ENCODE data around the gene SNAPC5. TPM values are rescaled to one million over a fixed set of nuclear protein-coding genes. Genes with fewer than 3 reads are reported as not detected.
A peak's percentile ranks its signal among the peaks of the same experiment; 100 is the strongest.
"Not testable (repeated sequence)": the region's sequence is repeated elsewhere in the genome, so short reads cannot be mapped to it uniquely, and the experiment has no call there.

Gene SNAPC5
- total RNA-seq, 4 donors from 2014 or later = 2.6 to 64.0 (median 32.1) TPM

GRCh38 chr15:66472176-66472999, 25.2 kb downstream of the SNAPC5 start:
- Histone ChIP-seq H3K27me3 (no peaks in the 10 kb centered on the region), H3K4me3 (no peak overlapping the region), H3K9me3 (no peaks in the 10 kb centered on the region), H3K36me3 (no peaks in the 10 kb centered on the region), H3K4me1 (no peaks in the 10 kb centered on the region), H3K27ac (no peak overlapping the region)
- in situ Hi-C loops (cut with MboI; ENCODE audit: low pct_ligation_motif_present in 1 of 4, low pct_unique_long_range_greater_than_20kb in 1 of 4, low sequenced_read_pairs in 3 of 4) (no loop called here), intact Hi-C loops (cut with DNase I; ENCODE audit: low total_unique reads) (no loop called here)
- 59 to 100% methylated on average over 1 to 8 of the region's 8 CpGs for WGBS, 2 donors (ENCODE audit: low coverage in 1 of 2)
- peak; percentile 11 for DNase-seq
- no peak for TF ChIP-seq POLR2A (IDR thresholded peaks at IDR 0.05)
- no peak for TF ChIP-seq POLR2AphosphoS5 (IDR thresholded peaks at IDR 0.05)
- TF ChIP-seq EP300 (IDR thresholded peaks at IDR 0.05; ENCODE audit: low read depth) = no peak
- TF ChIP-seq CTCF (IDR thresholded peaks at IDR 0.05) = no peak

DNA sequence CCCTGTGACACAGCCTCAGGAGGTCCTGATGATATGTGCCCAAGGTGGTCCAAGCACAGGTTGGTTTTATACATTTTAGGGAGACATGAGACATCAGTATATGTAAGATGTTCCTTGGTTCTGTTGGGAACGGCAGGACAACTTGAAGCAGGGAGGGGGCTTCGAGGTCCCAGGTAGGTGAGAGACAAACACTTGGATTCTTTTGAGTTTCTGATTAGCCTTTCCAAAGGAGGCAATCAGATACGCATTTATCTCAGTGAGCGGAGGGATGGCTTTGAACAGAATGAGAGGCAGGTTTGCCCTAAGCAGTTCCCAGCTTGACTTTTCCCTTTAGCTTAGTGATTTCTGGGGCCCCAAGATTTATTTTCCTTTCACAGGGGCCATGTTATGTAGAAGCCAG, 26.7 kb downstream of the SNAPC5 start:
- H3K4me1 ChIP-seq; in situ Hi-C loops (cut with MboI; ENCODE audit: low pct_ligation_motif_present in 1 of 4, low pct_unique_long_range_greater_than_20kb in 1 of 4, low sequenced_read_pairs in 3 of 4); DNase-seq; H3K9me3 ChIP-seq; H3K27ac ChIP-seq; H3K4me3 ChIP-seq; intact Hi-C loops (cut with DNase I; ENCODE audit: low total_unique reads); H3K36me3 ChIP-seq; H3K27me3 ChIP-seq: not testable (repeated sequence)
- WGBS, 2 donors (ENCODE audit: low coverage in 1 of 2) = 89 to 94% methylated on average over 3 to 4 of the region's 4 CpGs

GRCh38 chr15:66467162-66468040, 30.2 kb downstream of the SNAPC5 start:
- intact Hi-C loops (cut with DNase I; ENCODE audit: low total_unique reads); DNase-seq; H3K36me3 ChIP-seq; H3K4me3 ChIP-seq; H3K27me3 ChIP-seq; H3K9me3 ChIP-seq; H3K27ac ChIP-seq; H3K4me1 ChIP-seq; in situ Hi-C loops (cut with MboI; ENCODE audit: low pct_ligation_motif_present in 1 of 4, low pct_unique_long_range_greater_than_20kb in 1 of 4, low sequenced_read_pairs in 3 of 4): not testable (repeated sequence)
- WGBS, 2 donors (ENCODE audit: low coverage in 1 of 2) = 98 to 100% methylated on average over 9 to 11 of the region's 11 CpGs

- H3K27me3 ChIP-seq; H3K4me1 ChIP-seq; H3K36me3 ChIP-seq; H3K27ac ChIP-seq; H3K9me3 ChIP-seq; H3K4me3 ChIP-seq; intact Hi-C loops (cut with DNase I; ENCODE audit: low total_unique reads); in situ Hi-C loops (cut with MboI; ENCODE audit: low pct_ligation_motif_present in 1 of 4, low pct_unique_long_range_greater_than_20kb in 1 of 4, low sequenced_read_pairs in 3 of 4); DNase-seq: not testable (repeated sequence)
- WGBS, 2 donors (ENCODE audit: low coverage in 1 of 2) = 90 to 94% methylated on average over 5 to 6 of the region's 6 CpGs
Measured at GRCh38 chr15:66465294-66465693, 32.3 kb downstream of the SNAPC5 start.

DNA sequence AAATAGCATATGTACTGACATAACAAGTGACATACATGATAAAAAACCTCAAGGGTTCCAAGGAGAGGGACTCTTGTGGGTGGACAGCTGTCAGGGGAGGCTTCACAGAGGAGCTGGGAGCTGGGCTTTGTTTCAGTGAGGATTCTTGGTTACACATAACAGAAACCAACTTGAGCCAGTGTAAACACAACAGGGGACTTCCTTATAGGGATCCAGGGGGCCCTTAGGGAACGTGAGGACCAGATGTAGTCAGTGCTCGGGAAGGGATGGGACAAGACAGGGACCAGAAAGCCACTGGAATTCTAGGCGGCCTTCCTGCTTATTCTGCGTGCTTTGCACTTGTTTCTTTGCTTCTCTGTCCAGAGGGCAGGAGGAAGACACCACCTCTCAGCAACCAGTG, 34.9 kb downstream of the SNAPC5 start:
- TF ChIP-seq EP300 (IDR thresholded peaks at IDR 0.05; ENCODE audit: low read depth) (no peak), POLR2AphosphoS5 (IDR thresholded peaks at IDR 0.05) (no peak), CTCF (IDR thresholded peaks at IDR 0.05) (no peak), POLR2A (IDR thresholded peaks at IDR 0.05) (no peak)
- H3K4me1 ChIP-seq = peaks cover 0 to 8% (median 2%) of the 10 kb centered on the region in 4 donors
- 80% methylated on average over 4 of the region's 4 CpGs; no CpG with 5 or more reads in 1 of the 2 donors for WGBS, 2 donors (ENCODE audit: low coverage in 1 of 2)

More for the DNA sequence above, 34.9 kb downstream of the SNAPC5 start:
- intact Hi-C loops (cut with DNase I; ENCODE audit: low total_unique reads) = no loop called here
- Histone ChIP-seq H3K27me3 (no peaks in the 10 kb centered on the region), H3K36me3 (no peaks in the 10 kb centered on the region), H3K9me3 (no peaks in the 10 kb centered on the region), H3K27ac (no peak overlapping the region), H3K4me3 (no peak overlapping the region)
- in situ Hi-C loops (cut with MboI; ENCODE audit: low pct_ligation_motif_present in 1 of 4, low pct_unique_long_range_greater_than_20kb in 1 of 4, low sequenced_read_pairs in 3 of 4) = no loop called here
- no peak for DNase-seq
